ENCODE measurements around the gene SPRED1.

The SPRED1 gene
- 3.3 to 4.4 reads per million in 2 donors for total RNA-seq

GRCh38 chr15:38252481-38253350, at the start of gene SPRED1:
Gene SPRED1, plus strand, starts transcription at chr15:38252836. Its CDS starts 350 bp downstream, at chr15:38253186.
- DNase-seq = peak; percentile 16

- DNase-seq = no peak
These were observed 46.9 kb upstream of the SPRED1 start for GRCh38 chr15:38205526-38206272.

- DNase-seq = no peak
These were observed 45.0 kb upstream of the SPRED1 start for GRCh38 chr15:38207621-38208020.

GRCh38 chr15:38208206-38208605, 44.4 kb upstream of the SPRED1 start:
- no peak for DNase-seq

GRCh38 chr15:38208779-38209178, 43.9 kb upstream of the SPRED1 start:
- no peak for DNase-seq

- no peak for DNase-seq
These were observed 41.4 kb upstream of the SPRED1 start for GRCh38 chr15:38211249-38211648.

- no peak for DNase-seq
These were observed 40.8 kb upstream of the SPRED1 start for GRCh38 chr15:38211811-38212210.

GRCh38 chr15:38212729-38213351, 39.8 kb upstream of the SPRED1 start:
- no peak for DNase-seq

- DNase-seq = no peak
These were observed 39.3 kb upstream of the SPRED1 start for GRCh38 chr15:38213356-38213755.

- no peak for DNase-seq
These were observed 36.9 kb upstream of the SPRED1 start for GRCh38 chr15:38215707-38216106.

- no peak for DNase-seq
These were observed 35.9 kb upstream of the SPRED1 start for GRCh38 chr15:38216763-38217162.

- DNase-seq = no peak
These were observed 35.4 kb upstream of the SPRED1 start for GRCh38 chr15:38217191-38217595.

- DNase-seq = no peak
These were observed 34.6 kb upstream of the SPRED1 start for GRCh38 chr15:38217788-38218609.

GRCh38 chr15:38220606-38221273, 31.9 kb upstream of the SPRED1 start:
- DNase-seq = no peak

- DNase-seq = no peak
These were observed 28.1 kb upstream of the SPRED1 start for GRCh38 chr15:38224486-38224885.

- DNase-seq = no peak
These were observed 27.3 kb upstream of the SPRED1 start for GRCh38 chr15:38225381-38225780.

GRCh38 chr15:38226608-38227266, 25.9 kb upstream of the SPRED1 start:
- DNase-seq = no peak

- DNase-seq = no peak
These were observed 24.7 kb upstream of the SPRED1 start for GRCh38 chr15:38227941-38228340.

- no peak for DNase-seq
These were observed 24.0 kb upstream of the SPRED1 start for GRCh38 chr15:38228618-38229017.

GRCh38 chr15:38229705-38230310, 22.8 kb upstream of the SPRED1 start:
- no peak for DNase-seq

GRCh38 chr15:38231436-38231835, 21.2 kb upstream of the SPRED1 start:
- DNase-seq = no peak
